ENCODE results near the gene DOLPP1.

- TF ChIP-seq POLR2A (IDR thresholded peaks at IDR 0.05), result no peak
- no peak for TF ChIP-seq CTCF (IDR thresholded peaks at IDR 0.05)
Measured at GRCh38 chr9:129042016-129042415, 38.9 kb upstream of the DOLPP1 start.
